ENCODE results near the gene NVL.

DNA sequence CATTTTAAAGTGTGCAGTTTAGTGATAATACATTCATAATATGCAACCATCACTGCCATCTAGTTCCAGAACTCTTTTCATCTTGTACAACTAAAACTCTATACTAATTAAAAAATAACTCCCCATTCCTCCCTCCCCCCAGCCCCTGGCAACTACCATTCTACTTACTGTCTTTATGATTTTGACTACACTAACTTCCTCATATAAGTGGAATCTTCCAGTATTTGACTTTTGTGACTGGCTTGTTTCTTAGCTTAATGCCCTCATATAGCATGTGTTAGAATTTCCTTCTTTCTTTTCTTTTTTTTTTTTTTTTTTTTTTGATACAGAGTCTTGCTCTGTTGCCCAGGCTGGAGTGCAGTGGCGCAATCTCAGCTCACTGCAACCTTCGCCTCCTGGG, 1.4 kb upstream of the NVL start:
- no peak for TF ChIP-seq CTCF (IDR thresholded peaks at IDR 0.05; ENCODE audit: insufficient read depth, low read depth, low read length)
- no peak for TF ChIP-seq EZH2 (IDR thresholded peaks at IDR 0.05; ENCODE audit: insufficient read depth, low read length)

Measured in astrocyte (in vitro differentiated cells and primary cell).